ENCODE measurements around the gene PCNX3.
A peak's percentile ranks its signal among the peaks of the same experiment; 100 is the strongest.
"Not testable (repeated sequence)": the region's sequence is repeated elsewhere in the genome, so short reads cannot be mapped to it uniquely, and the experiment has no call there.

The PCNX3 gene

GRCh38 chr11:65621460-65621859 is 5.9 kb downstream of the PCNX3 start:
- DNase-seq = no peak

DNA sequence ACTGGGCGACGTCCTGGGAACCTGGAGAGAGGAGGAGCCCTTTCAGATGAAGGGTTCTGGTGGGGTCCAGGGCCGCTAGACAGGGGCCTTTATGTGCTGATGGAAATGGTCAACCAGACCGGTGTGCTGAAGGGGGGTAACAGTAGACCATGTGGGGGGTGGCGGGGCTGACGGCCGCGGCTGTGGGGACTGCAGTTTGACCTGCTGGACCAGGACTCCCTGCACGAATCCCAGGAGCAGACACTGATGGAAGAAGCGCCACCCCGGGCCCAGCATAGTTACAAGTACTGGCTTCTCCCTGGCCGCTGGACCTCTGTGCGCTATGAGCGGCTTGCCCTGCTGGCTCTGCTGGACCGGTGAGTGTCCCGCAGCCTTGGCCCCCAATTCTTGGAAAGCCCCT is 6.4 kb downstream of the PCNX3 start:
- DNase-seq = no peak

GRCh38 chr11:65623177-65623576 is 7.6 kb downstream of the PCNX3 start:
- no peak for DNase-seq

DNA sequence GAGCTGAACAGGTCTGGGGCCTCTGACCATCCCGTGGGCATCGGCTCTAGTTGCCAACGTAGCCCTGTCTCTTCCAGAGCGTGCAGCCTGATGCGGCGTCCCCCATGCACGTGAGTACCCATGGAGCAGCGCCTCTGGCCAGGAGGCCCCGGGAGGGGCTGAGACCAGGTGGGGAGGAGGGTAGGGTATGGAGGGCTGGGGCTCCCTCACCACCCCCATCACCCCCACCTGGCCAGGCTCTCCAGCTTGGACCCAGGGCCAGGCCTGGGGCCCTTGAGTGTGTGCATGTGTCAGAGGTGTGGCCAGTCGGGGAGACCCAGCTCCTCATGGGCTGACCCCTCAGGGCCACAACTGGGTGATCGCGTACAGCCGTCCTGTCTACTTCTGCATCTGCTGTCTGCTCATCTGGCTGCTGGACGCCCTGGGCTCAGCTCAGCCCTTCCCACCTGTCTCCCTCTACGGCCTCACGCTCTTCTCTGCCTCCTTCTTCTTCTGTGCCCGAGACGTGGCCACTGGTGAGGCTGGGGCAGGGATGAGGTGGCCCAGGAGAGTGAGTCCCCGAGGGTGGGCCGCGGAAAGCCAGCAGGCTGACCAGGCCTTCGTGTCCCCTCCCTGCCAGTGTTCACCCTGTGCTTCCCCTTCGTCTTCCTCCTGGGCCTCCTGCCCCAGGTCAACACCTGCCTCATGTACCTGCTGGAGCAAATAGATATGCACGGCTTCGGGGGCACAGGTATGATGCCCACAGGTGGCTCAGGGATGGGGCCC is 8.5 kb downstream of the PCNX3 start:
- DNase-seq = no peak

GRCh38 chr11:65624931-65625627 is 9.5 kb downstream of the PCNX3 start:
- DNase-seq = no peak

- DNase-seq = no peak
Measured at GRCh38 chr11:65625628-65626342, 10.2 kb downstream of the PCNX3 start.

GRCh38 chr11:65627202-65627601 is 11.6 kb downstream of the PCNX3 start:
- DNase-seq = no peak

GRCh38 chr11:65629579-65629978 is 14.0 kb downstream of the PCNX3 start:
- DNase-seq = no peak

- no peak for DNase-seq
Measured at GRCh38 chr11:65630215-65630614, 14.6 kb downstream of the PCNX3 start.

GRCh38 chr11:65633390-65634108 is 18.0 kb downstream of the PCNX3 start:
- DNase-seq = no peak

DNA sequence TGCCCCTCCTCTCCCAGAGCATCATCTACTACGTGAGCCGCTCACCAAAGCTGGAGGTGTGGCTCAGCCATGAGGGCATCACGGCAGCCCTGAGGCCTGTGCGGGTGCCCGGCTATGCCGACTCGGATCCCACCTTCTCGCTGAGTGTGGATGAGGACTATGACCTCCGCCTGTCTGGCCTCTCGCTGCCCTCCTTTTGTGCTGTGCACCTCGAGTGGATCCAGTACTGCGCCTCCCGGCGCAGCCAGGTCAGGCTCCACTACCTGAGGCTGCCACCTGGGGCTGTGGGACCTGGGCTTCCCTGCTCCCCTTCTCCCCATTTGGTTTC is 18.5 kb downstream of the PCNX3 start:
- no peak for DNase-seq

DNA sequence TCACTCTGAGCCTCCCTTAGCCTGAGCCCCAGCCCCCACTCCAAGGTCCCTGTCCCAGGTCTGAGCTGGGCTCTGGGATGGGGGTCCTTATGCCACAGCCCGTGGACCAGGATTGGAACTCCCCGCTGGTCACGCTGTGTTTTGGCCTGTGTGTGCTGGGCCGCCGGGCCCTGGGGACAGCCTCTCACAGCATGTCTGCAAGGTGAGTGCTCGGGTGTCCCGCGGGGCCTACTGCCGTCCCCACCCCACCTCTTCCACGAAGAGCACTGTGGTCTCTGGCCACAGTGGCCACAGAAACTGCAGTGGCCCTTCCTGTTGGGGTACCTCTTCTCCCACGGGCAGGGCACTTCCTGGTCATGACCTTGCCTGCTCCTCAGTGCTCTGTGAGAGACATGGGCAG is 18.9 kb downstream of the PCNX3 start:
- DNase-seq = no peak

DNA sequence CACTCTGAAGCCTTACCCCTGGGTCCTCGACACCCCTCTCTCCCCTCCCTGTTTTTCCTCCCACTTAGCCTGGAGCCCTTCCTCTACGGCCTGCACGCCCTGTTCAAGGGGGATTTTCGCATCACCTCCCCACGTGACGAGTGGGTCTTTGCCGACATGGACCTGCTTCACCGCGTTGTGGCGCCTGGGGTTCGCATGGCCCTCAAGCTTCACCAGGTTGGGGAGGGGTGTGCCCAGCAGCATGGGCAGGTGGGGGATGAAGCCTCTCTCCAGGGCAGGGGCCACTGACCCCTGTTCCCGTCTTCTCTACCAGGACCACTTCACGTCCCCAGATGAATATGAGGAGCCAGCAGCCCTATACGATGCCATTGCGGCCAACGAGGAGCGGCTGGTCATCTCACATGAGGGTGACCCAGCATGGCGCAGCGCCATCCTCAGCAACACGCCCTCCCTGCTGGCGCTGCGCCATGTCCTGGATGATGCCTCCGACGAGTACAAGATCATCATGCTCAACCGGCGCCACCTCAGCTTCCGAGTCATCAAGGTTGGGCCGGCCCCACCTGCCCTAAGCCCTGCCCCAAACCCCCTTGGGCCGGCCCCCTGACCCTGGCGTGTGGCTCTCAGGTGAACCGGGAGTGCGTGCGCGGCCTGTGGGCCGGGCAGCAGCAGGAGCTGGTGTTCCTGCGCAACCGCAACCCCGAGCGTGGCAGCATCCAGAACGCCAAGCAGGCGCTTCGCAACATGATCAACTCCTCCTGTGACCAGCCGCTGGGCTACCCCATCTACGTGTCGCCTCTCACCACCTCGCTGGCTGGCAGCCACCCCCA is 19.5 kb downstream of the PCNX3 start:
- no peak for DNase-seq

DNA sequence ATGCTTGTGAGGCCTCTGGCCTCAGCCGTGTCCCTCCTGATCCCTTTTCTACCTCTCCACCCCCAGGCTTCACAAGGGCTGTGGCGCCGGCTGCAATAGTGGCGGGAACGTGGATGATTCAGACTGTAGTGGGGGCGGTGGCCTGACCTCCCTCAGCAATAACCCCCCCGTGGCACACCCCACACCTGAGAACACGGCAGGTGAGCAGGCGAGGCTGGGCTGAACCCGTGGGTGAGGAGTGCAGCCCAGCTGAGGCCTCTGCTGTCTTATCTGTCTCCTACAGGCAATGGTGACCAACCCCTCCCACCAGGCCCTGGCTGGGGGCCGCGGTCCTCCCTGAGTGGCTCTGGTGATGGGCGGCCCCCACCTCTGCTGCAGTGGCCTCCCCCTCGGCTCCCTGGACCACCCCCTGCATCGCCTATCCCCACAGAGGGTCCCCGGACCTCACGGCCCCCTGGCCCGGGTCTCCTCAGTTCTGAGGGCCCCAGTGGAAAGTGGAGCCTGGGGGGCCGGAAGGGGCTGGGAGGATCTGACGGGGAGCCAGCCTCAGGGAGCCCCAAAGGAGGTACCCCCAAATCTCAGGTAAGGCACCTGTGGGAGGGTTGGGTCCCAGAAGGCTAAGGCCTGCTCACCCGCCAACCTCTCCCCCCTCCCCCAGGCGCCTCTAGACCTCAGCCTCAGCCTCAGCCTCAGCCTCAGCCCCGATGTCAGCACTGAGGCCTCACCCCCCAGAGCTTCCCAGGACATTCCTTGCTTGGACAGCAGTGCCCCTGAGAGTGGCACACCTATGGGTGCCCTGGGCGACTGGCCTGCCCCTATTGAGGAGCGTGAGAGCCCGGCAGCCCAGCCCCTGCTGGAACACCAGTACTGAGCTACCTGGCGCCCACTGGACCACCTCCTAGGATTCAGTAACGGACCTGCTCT is 20.8 kb downstream of the PCNX3 start:
- DNase-seq = no peak

- DNase-seq = no peak
Measured at GRCh38 chr11:65637032-65637557, 21.5 kb downstream of the PCNX3 start.

- DNase-seq = peak; percentile 87
Measured at GRCh38 chr11:65637794-65638419, 22.3 kb downstream of the PCNX3 start, which contains the start of gene SIPA1. Gene SIPA1, plus strand, starts transcription at chr11:65638101. Its CDS starts 2,821 bp downstream, at chr11:65640922.

- not testable (repeated sequence) for DNase-seq
Measured at GRCh38 chr11:65639228-65639597, 23.6 kb downstream of the PCNX3 start.

DNA sequence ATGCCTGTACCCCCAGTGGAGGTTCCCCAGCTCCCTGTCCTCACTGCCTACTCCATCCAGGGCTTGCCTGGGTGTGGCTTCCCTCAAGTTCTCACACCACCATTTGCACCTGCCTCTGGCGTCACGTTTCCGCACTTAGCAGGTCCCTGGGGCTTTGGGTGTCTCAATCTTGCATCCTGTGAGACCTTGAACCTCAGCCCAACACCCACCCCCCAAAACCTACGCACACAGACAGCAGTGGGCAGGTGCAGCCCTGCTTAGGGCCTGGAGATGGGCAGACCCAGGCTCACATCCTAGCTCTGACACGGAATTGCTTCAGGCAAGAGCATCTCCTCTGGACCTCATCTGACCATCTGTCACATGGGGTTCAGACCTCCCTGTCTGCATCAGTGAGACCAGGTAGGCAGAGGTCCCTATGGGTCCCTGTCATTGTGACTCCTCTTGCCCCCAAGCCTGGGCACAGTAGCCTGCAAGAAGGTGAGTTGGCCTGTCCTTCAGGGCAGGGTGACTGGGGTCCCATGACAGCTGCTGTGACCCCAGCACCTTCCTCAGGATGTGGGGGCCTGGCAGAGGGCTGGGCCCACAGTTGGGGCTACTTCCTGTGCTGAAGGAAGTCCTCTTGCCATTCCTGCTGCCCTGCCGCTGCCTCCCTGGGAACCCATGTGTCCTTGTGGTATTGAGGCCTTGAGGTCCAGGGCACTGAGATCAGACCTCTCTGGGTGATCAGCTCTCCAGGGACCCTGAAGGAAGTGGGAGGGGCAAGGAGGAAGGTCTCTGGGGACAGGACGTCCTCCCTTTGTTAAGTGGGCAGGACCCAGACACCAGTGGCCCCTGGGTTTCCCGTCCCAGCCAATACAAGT is 24.3 kb downstream of the PCNX3 start:
- no peak for DNase-seq

DNA sequence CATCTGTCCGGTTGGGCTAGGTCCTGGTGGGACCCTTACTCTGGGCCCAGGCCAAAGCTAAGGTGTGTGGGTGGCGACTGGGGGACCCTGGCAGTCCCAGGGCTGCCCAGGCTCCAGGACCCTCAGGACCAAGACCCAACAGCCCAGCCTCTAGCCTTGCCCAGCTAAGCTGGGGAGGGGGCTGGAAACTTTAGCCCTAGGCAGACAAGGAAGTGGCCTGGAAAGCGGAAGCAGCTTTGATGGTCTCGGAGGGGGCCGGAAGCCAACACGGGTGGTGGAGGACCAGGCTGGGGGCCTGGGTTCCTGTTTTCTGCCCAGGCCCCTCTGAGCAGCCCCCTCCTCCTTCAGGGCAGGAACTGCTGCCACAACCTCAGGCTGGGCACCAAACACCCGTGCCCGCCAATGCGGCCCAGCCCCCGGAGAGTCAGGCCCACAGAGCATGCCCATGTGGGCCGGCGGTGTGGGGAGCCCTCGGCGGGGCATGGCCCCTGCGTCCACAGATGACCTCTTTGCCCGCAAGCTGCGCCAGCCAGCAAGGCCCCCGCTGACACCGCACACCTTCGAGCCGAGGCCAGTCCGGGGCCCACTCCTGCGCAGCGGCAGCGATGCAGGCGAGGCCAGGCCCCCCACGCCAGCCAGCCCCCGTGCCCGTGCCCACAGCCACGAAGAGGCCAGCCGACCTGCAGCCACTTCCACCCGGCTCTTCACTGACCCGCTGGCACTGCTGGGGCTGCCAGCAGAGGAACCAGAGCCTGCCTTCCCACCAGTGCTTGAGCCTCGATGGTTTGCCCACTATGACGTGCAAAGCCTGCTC is 25.1 kb downstream of the PCNX3 start:
- DNase-seq = no peak

Data from NCI-H146 (cell line).